Activated CD4-positive, alpha-beta T cell treated with anti-CD3 and anti-CD28 coated beads, Interleukin-2, amount 10 ng/mL, durations not matched to agents 7 days and 5 days (primary cell): ENCODE data around the gene TMED9. TPM values are rescaled to one million over a fixed set of nuclear protein-coding genes. Genes with fewer than 3 reads are reported as not detected.
A peak's percentile ranks its signal among the peaks of the same experiment; 100 is the strongest.
"Not testable (repeated sequence)": the region's sequence is repeated elsewhere in the genome, so short reads cannot be mapped to it uniquely, and the experiment has no call there.

ENCODE experiments used
- CTCF ChIA-PET: fragments of 350-600 bp; sonication (Branson Sonifier 250); formaldehyde crosslinking; loops from one replicate; lab custom pipeline; 2021; ENCODE audit warnings: antibody characterized with exemption; lab: Charles Lee
- POLR2A ChIA-PET: fragments of 350-600 bp; sonication (Branson Sonifier 250); formaldehyde crosslinking; loops from one replicate; lab custom pipeline; 2021; ENCODE audit warnings: antibody characterized with exemption; lab: Charles Lee
- DNase-seq: peaks from one replicate; pipeline ENCODE4 v3.0.0-alpha.2; 2020
- H3K27ac Mint-ChIP-seq: one replicate; pipeline ENCODE4 v1.8.0; 2021; ENCODE audit warnings: mild to moderate bottlenecking, moderate library complexity, mixed read lengths
- H3K27me3 Mint-ChIP-seq: one replicate; pipeline ENCODE4 v1.8.0; 2021; ENCODE audit warnings: mixed read lengths
- H3K36me3 Mint-ChIP-seq: one replicate; pipeline ENCODE4 v1.8.0; 2021; ENCODE audit warnings: low read depth, mixed read lengths
- H3K4me1 Mint-ChIP-seq: one replicate; pipeline ENCODE4 v1.8.0; 2021; ENCODE audit warnings: mixed read lengths
- H3K4me3 Mint-ChIP-seq: one replicate; pipeline ENCODE4 v1.8.0; 2021; ENCODE audit warnings: mild to moderate bottlenecking, moderate library complexity, mixed read lengths
- H3K9me3 Mint-ChIP-seq: one replicate; pipeline ENCODE4 v1.8.0; 2021; ENCODE audit warnings: mixed read lengths
- total RNA-seq, 2 experiments: library from RNA; stranded (reverse); gene quantifications; one replicate each; pipeline ENCODE4 v1.2.3, GENCODE V29; 2021

TMED9 gene
- total RNA-seq, 2 experiments from 2014 or later: 94.0 to 105 TPM

GRCh38 chr5:177555665-177556064 lies 36.3 kb upstream of the TMED9 start:
- ChIA-PET CTCF (interaction anchor here (1.0 kb wide), 1 partner anchor 18 kb away, joined by 3 read pairs; no protein-coding TSS in a partner anchor), POLR2A (no interaction called here)
- H3K4me1 Mint-ChIP-seq: peaks cover 47% of the 10 kb centered on the region
- peaks cover 19% of the 10 kb centered on the region for H3K36me3 Mint-ChIP-seq
- no peak overlapping the region for H3K27ac Mint-ChIP-seq
- no peaks in the 10 kb centered on the region for H3K27me3 Mint-ChIP-seq
- H3K4me3 Mint-ChIP-seq: no peak overlapping the region
- H3K9me3 Mint-ChIP-seq: no peaks in the 10 kb centered on the region
- no peak for DNase-seq

GRCh38 chr5:177557041-177557647 lies 34.9 kb upstream of the TMED9 start:
- CTCF ChIA-PET: interaction anchor here (0.6 kb wide), 1 partner anchor 77 kb away, joined by 5 read pairs; no protein-coding TSS in a partner anchor
- peak; percentile 45 for DNase-seq

GRCh38 chr5:177557796-177558195 lies 34.2 kb upstream of the TMED9 start:
- DNase-seq: no peak
- Mint-ChIP-seq H3K27ac (no peak overlapping the region), H3K4me3 (no peak overlapping the region), H3K9me3 (no peaks in the 10 kb centered on the region), H3K4me1 (peaks cover 34% of the 10 kb centered on the region), H3K36me3 (peaks cover 6% of the 10 kb centered on the region), H3K27me3 (no peaks in the 10 kb centered on the region)
- POLR2A ChIA-PET: no interaction called here
- CTCF ChIA-PET: interaction anchor here (0.6 kb wide), 1 partner anchor 69 kb away, joined by 3 read pairs; no protein-coding TSS in a partner anchor

More at GRCh38 chr5:177557041-177557647, 34.9 kb upstream of the TMED9 start:
- Mint-ChIP-seq H3K27ac (peak overlapping the region; percentile 82), H3K27me3 (no peaks in the 10 kb centered on the region), H3K9me3 (no peaks in the 10 kb centered on the region), H3K4me3 (no peak overlapping the region), H3K36me3 (peaks cover 9% of the 10 kb centered on the region), H3K4me1 (peaks cover 41% of the 10 kb centered on the region)
- POLR2A ChIA-PET: no interaction called here

- H3K4me1 Mint-ChIP-seq: peaks cover 26% of the 10 kb centered on the region
- CTCF ChIA-PET, H3K4me3 Mint-ChIP-seq, H3K27me3 Mint-ChIP-seq, POLR2A ChIA-PET, H3K9me3 Mint-ChIP-seq, H3K36me3 Mint-ChIP-seq, H3K27ac Mint-ChIP-seq, DNase-seq: not testable (repeated sequence)
These were observed 32.5 kb upstream of the TMED9 start for GRCh38 chr5:177559446-177559941.

GRCh38 chr5:177565046-177565445 lies 27.0 kb upstream of the TMED9 start:
- H3K9me3 Mint-ChIP-seq: no peaks in the 10 kb centered on the region
- CTCF ChIA-PET: no interaction called here

GRCh38 chr5:177568326-177568725 lies 23.7 kb upstream of the TMED9 start:
- POLR2A ChIA-PET: no interaction called here
- no peak for DNase-seq

More at GRCh38 chr5:177565046-177565445, 27.0 kb upstream of the TMED9 start:
- no peak overlapping the region for H3K27ac Mint-ChIP-seq
- POLR2A ChIA-PET: no interaction called here
- no peak overlapping the region for H3K4me3 Mint-ChIP-seq
- DNase-seq: no peak
- H3K27me3 Mint-ChIP-seq: no peaks in the 10 kb centered on the region
- H3K36me3 Mint-ChIP-seq: no peaks in the 10 kb centered on the region
- peaks cover 5% of the 10 kb centered on the region for H3K4me1 Mint-ChIP-seq

GRCh38 chr5:177569894-177570293 lies 22.1 kb upstream of the TMED9 start:
- Mint-ChIP-seq H3K27ac (no peak overlapping the region), H3K9me3 (no peaks in the 10 kb centered on the region), H3K4me3 (no peak overlapping the region), H3K27me3 (peaks cover 3% of the 10 kb centered on the region), H3K4me1 (peaks cover 5% of the 10 kb centered on the region), H3K36me3 (no peaks in the 10 kb centered on the region)
- ChIA-PET CTCF (interaction anchor here (0.7 kb wide), 1 partner anchor 21 kb away, joined by 3 read pairs; no protein-coding TSS in a partner anchor), POLR2A (no interaction called here)
- no peak for DNase-seq

More at GRCh38 chr5:177568326-177568725, 23.7 kb upstream of the TMED9 start:
- peaks cover 5% of the 10 kb centered on the region for H3K4me1 Mint-ChIP-seq
- CTCF ChIA-PET: interaction anchor here (0.7 kb wide), 1 partner anchor 59 kb away, joined by 3 read pairs; no protein-coding TSS in a partner anchor
- no peak overlapping the region for H3K27ac Mint-ChIP-seq
- H3K36me3 Mint-ChIP-seq: no peaks in the 10 kb centered on the region
- H3K9me3 Mint-ChIP-seq: no peaks in the 10 kb centered on the region
- H3K27me3 Mint-ChIP-seq: no peaks in the 10 kb centered on the region
- H3K4me3 Mint-ChIP-seq: no peak overlapping the region

- Mint-ChIP-seq H3K27ac (no peak overlapping the region), H3K4me3 (no peak overlapping the region), H3K9me3 (no peaks in the 10 kb centered on the region), H3K4me1 (no peaks in the 10 kb centered on the region), H3K36me3 (no peaks in the 10 kb centered on the region), H3K27me3 (peaks cover 3% of the 10 kb centered on the region)
- POLR2A ChIA-PET: no interaction called here
- no peak for DNase-seq
- CTCF ChIA-PET: interaction anchor here (0.6 kb wide), 1 partner anchor 803 kb away, joined by 4 read pairs; no protein-coding TSS in a partner anchor
These were observed 16.5 kb upstream of the TMED9 start for GRCh38 chr5:177575488-177575887.

GRCh38 chr5:177576169-177576568 lies 15.8 kb upstream of the TMED9 start:
- no peak overlapping the region for H3K4me3 Mint-ChIP-seq
- no peak for DNase-seq
- H3K9me3 Mint-ChIP-seq: no peaks in the 10 kb centered on the region
- no peaks in the 10 kb centered on the region for H3K36me3 Mint-ChIP-seq
- ChIA-PET POLR2A (no interaction called here), CTCF (interaction anchor here (0.6 to 0.7 kb wide), 2 partner anchors 55 to 804 kb away, joined by 3 to 4 read pairs; no protein-coding TSS in a partner anchor)
- no peaks in the 10 kb centered on the region for H3K4me1 Mint-ChIP-seq
- H3K27ac Mint-ChIP-seq: no peak overlapping the region
- H3K27me3 Mint-ChIP-seq: peaks cover 3% of the 10 kb centered on the region

GRCh38 chr5:177578316-177578715 lies 13.7 kb upstream of the TMED9 start:
- Mint-ChIP-seq H3K4me1 (no peaks in the 10 kb centered on the region), H3K36me3 (no peaks in the 10 kb centered on the region), H3K27me3 (peaks cover 3% of the 10 kb centered on the region), H3K4me3 (no peak overlapping the region), H3K9me3 (no peaks in the 10 kb centered on the region), H3K27ac (no peak overlapping the region)
- ChIA-PET POLR2A (no interaction called here), CTCF (interaction anchor here (1.1 kb wide), 1 partner anchor 463 kb away, joined by 3 read pairs; no protein-coding TSS in a partner anchor)
- DNase-seq: no peak

- peaks cover 43% of the 10 kb centered on the region for H3K27me3 Mint-ChIP-seq
- H3K36me3 Mint-ChIP-seq: peaks cover 10% of the 10 kb centered on the region
- POLR2A ChIA-PET: no interaction called here
- no peak overlapping the region for H3K27ac Mint-ChIP-seq
- H3K4me3 Mint-ChIP-seq: no peak overlapping the region
- peaks cover 16% of the 10 kb centered on the region for H3K4me1 Mint-ChIP-seq
- H3K9me3 Mint-ChIP-seq: no peaks in the 10 kb centered on the region
- CTCF ChIA-PET: interaction anchor here (0.6 kb wide), 1 partner anchor 9 kb away, joined by 4 read pairs; no protein-coding TSS in a partner anchor
- no peak for DNase-seq
These were observed 3.5 kb upstream of the TMED9 start for GRCh38 chr5:177588413-177588909.

GRCh38 chr5:177590406-177590805 lies 1.6 kb upstream of the TMED9 start:
- ChIA-PET POLR2A (no interaction called here), CTCF (no interaction called here)
- H3K27ac Mint-ChIP-seq: no peak overlapping the region
- H3K36me3 Mint-ChIP-seq: peaks cover 23% of the 10 kb centered on the region
- DNase-seq: no peak
- H3K27me3 Mint-ChIP-seq: peaks cover 34% of the 10 kb centered on the region
- peaks cover 22% of the 10 kb centered on the region for H3K4me1 Mint-ChIP-seq
- H3K9me3 Mint-ChIP-seq: no peaks in the 10 kb centered on the region
- H3K4me3 Mint-ChIP-seq: no peak overlapping the region

- DNase-seq: no peak
- ChIA-PET CTCF (interaction anchor here (0.8 to 2.4 kb wide), 3 partner anchors 10 to 16 kb away, joined by 3 to 13 read pairs (median 5); no protein-coding TSS in a partner anchor), POLR2A (no interaction called here)
- Mint-ChIP-seq H3K36me3 (peaks cover 34% of the 10 kb centered on the region), H3K9me3 (no peaks in the 10 kb centered on the region), H3K27me3 (peaks cover 26% of the 10 kb centered on the region), H3K4me1 (peaks cover 22% of the 10 kb centered on the region), H3K4me3 (peak overlapping the region; percentile 97), H3K27ac (peak overlapping the region; percentile 20)
These were observed 353 bp upstream of the TMED9 start for GRCh38 chr5:177591690-177592009.
